ENCODE data around the gene THPO. TPM values are rescaled to one million over a fixed set of nuclear protein-coding genes. Genes with fewer than 3 reads are reported as not detected.
A peak's percentile ranks its signal among the peaks of the same experiment; 100 is the strongest.

THPO gene
- total RNA-seq, 1 donor from 2014 or later: 0.07 TPM

GRCh38 chr3:184384856-184385422 lies 6.9 kb upstream of the THPO start:
- DNase-seq (ENCODE audit: low read depth, low spot score): no peak

DNA sequence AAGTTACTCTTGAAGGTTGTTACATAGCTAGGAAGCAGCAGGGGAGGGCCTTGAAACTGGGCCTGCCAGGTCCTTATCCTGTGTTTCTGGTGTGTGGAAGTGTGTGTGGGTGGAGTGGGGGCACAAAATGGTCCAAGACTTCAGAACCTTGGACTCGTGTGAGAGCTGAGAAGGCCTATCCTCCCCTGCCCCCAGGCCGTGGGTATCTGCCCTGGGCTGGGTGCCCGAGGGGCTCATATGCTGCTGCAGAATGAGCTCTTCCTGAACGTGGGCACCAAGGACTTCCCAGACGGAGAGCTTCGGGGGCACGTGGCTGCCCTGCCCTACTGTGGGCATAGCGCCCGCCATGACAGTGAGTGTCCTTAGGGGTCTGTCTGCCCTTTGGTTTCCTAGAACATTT lies 6.3 kb upstream of the THPO start:
- no peak for DNase-seq (ENCODE audit: low read depth, low spot score)

DNA sequence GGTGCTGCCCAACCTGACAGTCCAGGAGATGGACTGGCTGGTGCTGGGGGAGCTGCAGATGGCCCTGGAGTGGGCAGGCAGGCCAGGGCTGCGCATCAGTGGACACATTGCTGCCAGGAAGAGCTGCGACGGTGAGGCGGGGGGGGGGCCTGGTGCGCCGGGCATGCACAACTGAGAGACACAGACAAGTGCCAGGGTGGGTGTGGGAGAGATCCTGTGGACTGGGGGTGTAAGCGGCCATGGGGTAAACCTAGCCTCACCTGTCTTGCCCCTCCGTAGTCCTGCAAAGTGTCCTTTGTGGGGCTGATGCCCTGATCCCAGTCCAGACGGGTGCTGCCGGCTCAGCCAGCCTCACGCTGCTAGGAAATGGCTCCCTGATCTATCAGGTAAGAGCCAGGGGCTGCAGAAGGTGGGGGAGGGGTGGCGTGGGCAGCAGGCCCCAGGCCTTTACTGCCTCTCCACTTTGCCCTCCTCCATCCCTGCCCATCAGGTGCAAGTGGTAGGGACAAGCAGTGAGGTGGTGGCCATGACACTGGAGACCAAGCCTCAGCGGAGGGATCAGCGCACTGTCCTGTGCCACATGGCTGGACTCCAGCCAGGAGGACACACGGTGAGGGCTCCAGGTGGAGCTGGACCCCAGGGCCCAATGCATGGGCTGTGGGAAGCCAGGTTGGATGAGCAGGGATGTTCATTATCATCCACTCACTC lies 5.2 kb upstream of the THPO start:
- no peak for DNase-seq (ENCODE audit: low read depth, low spot score)

DNA sequence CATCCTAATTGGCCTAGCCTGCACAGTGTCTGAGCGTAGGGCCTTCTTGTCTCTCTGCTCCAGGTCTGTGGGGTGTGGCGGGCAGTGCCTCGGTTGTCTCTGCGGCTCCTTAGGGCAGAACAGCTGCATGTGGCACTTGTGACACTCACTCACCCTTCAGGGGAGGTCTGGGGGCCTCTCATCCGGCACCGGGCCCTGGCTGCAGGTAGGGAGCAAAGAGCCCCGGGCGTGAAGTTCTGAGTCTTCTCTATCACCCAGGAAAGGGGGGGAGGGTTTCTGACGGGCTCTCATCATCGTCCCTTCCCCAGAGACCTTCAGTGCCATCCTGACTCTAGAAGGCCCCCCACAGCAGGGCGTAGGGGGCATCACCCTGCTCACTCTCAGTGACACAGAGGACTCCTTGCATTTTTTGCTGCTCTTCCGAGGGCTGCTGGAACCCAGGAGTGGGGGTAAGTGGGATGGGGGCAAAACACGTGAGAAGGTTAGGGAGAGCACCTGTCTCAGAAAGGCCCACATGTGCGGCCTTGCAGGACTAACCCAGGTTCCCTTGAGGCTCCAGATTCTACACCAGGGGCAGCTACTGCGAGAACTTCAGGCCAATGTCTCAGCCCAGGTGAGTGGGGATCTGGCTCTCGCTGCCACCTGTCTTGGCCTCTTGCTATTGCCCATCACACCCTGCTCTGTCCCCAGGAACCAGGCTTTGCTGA lies 4.5 kb upstream of the THPO start:
- no peak for DNase-seq (ENCODE audit: low read depth, low spot score)

GRCh38 chr3:184381261-184382224 lies 3.5 kb upstream of the THPO start:
- DNase-seq (ENCODE audit: low read depth, low spot score): no peak

DNA sequence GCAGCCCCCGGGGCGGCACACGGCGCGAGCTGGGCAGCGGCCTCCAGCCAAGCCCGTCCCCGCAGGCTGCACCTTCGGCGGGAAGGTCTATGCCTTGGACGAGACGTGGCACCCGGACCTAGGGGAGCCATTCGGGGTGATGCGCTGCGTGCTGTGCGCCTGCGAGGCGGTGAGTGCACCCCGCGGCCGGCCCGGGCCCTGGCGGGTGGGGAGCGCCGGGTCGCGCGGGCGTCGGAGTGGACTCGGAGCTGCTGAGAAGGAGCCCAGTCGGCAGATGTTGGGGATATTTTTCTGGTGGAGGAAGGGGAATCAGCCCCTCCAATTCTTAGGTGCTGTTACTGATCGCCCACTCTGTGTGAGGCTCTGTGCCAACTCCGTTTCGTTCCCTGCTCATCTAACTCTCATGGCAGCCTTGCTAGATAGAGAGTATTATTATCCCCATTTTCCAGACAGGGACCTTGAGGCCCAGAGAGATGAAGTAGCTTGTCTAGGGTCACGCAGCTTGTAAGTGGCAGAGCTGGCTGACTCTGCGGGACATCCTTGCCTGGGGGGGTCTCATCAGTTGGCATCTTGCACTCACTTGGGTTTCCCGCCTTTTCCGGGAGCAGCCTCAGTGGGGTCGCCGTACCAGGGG lies 2.7 kb upstream of the THPO start:
- no peak for DNase-seq (ENCODE audit: low read depth, low spot score)

- no peak for DNase-seq (ENCODE audit: low read depth, low spot score)
These were observed 2.2 kb upstream of the THPO start for GRCh38 chr3:184380185-184380626.

GRCh38 chr3:184379358-184380184 lies 1.6 kb upstream of the THPO start, which contains the start of gene CHRD:
CHRD (plus strand) TSS chr3:184380054; CDS start chr3:184380319, 265 bp downstream.
- DNase-seq (ENCODE audit: low read depth, low spot score): no peak

DNA sequence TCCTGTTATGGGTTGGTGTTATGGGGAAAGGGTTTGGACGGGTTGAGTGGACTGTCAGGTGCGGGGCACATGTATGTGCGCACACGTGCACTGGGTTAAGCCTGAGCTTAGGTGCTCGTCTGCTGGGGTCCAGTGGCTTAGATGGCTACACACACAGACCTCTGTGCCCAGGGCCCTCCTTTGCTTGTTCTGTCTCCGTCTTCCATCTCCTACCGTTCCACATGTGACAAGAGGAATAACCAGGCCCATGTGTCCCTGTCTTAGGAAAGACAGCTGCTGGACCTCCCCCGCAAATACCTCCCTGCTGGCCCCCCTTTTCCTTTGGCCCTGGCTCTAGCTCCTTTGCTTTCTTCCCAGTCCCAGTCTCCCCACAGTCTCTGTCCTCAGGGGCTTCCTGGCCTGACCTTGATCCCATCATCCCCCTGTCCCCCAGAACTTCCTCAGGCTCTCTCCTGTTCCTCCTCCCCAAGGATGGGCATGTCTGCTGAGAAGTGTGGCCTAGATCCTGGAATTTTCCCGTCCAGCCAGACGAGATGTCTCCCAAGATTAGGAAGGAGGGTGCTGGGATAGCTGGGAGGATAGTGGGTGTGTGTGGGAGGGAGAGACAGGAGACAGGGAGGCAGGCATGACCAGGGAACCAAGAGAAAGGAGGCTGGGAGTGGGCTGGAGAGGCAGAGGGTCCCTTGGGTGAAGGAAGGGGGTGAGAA lies 797 bp upstream of the THPO start:
- no peak for DNase-seq (ENCODE audit: low read depth, low spot score)

GRCh38 chr3:184377374-184377773 lies 633 bp downstream of the THPO start:
- no peak for DNase-seq (ENCODE audit: low read depth, low spot score)

DNA sequence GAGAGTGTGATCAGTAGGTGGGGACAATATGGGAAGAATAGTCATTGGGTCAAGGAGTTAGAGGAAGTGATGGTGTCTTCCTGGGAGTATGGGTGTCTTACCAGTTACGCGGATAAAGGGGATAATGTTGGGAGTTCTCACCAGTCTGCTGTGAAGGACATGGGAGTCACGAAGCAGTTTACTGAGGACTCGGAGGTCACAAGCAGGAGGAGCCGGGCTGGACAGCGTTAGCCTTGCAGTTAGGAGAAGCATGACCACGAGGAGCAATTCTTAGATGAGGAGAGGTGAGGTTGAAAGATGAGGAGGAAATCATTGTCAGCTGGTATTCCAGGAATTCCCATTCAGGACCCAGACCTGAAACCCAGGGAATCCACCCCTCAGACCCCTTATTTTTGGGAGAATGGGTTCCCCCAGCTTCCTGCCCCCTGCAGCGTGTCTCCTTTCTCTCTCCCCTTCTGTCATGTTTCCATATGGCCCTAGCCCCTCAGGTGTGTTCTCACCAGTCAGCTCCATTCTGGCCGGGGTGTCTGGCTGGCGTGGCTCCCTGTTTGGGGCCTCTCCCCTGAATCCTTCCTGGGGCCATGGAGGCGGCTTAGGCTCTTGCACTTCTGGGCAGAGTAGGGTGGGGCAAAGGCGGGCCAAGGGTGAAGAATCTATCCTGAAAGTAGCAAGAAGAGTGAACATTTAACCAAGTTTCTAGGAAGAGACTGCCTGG lies 2.1 kb downstream of the THPO start:
- no peak for DNase-seq (ENCODE audit: low read depth, low spot score)

- no peak for DNase-seq (ENCODE audit: low read depth, low spot score)
These were observed 4.6 kb downstream of the THPO start for GRCh38 chr3:184373422-184373821.

DNA sequence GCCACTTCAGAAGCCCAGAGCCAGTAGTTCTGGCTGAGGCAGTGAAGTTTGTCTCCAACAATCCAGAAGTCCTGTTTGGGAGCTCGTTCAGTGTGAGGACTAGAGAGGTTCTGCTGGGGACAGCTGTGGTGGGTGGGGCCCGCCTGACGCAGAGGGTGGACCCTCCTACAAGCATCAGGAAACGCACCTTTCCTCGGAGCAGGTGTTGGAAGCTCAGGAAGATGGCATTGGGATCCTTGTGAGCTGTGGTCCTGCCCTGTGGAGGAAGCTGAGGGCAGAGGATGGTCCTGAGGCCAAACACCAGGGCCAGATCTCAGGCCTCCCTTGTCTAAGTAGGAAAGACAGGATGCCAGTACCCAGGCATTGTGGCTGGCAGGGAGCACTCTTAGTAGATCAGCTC lies 5.1 kb downstream of the THPO start:
- DNase-seq (ENCODE audit: low read depth, low spot score): no peak

- no peak for DNase-seq (ENCODE audit: low read depth, low spot score)
These were observed 5.6 kb downstream of the THPO start for GRCh38 chr3:184372296-184372821.

DNA sequence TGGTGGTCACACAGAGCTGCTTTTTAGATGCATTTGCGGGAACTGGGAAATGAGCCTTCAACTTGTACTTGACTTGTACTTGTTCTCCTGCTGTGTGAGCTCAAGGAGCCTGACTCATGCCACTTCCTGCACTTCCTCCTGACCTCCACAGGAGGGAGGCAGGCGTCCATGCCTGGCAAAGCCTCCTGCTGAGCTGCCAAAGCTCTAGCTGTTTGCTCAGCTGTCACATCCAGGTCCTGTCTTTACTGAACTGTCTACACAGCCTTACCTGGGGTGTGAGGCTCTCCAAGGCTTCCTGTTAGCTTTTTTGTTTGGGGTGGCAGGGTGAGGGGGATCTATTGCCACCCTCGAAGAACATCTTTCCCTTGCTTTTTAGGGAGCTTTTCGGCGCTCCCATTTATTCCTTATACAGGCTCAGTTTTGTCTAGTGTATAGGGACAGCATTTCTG lies 6.4 kb downstream of the THPO start:
- peak; percentile 78 for DNase-seq (ENCODE audit: low read depth, low spot score)

- peak; percentile 72 for DNase-seq (ENCODE audit: low read depth, low spot score)
These were observed 9.3 kb downstream of the THPO start for GRCh38 chr3:184368586-184369183.

DNA sequence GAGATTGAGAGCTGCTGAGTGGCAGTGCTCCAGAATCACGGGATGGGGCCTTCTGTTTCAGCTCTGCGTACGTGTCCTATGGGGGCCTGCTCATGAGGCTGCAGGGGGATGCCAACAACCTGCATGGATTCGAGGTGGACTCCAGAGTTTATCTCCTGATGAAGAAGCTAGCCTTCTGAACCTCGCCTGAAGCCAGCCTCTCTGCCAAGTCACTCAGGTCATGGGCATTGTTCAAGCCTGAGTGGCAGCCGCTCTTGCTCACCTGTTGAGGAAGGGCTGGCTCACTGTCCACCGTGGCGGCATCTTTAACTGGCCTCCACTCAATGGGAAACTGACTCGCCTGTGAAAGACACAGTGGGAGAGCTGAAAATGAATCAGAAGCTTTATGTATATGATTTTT lies 9.9 kb downstream of the THPO start:
- no peak for DNase-seq (ENCODE audit: low read depth, low spot score)
